H9 (cell line): ENCODE measurements around the gene CTDNEP1. TPM values are rescaled to one million over a fixed set of nuclear protein-coding genes. Genes with fewer than 3 reads are reported as not detected.

Experiments
- DNase-seq: peaks from one replicate; pipeline ENCODE4 v3.0.0-alpha.2; 2017
- H2AFZ ChIP-seq: one replicate; pipeline ENCODE4 v1.6.1; 2013; ENCODE audit warnings: mild to moderate bottlenecking, low read length, control low read depth, moderate library complexity
- H2AK5ac ChIP-seq: 2 replicates; pipeline ENCODE4 v1.6.1; 2013; ENCODE audit warnings: low read length, control low read depth, mixed read lengths; ENCODE audit not compliant: insufficient read length
- H2BK120ac ChIP-seq: one replicate; pipeline ENCODE4 v1.6.1; 2013; ENCODE audit warnings: low read depth, mild to moderate bottlenecking, low read length, control low read depth, inconsistent platforms; ENCODE audit not compliant: poor library complexity, severe bottlenecking
- H2BK12ac ChIP-seq: 2 replicates; pipeline ENCODE4 v1.6.1; 2013; ENCODE audit warnings: low read length, control low read depth, mixed read lengths, low read depth; ENCODE audit not compliant: insufficient read length
- H2BK15ac ChIP-seq: 2 replicates; pipeline ENCODE4 v1.6.1; 2013; ENCODE audit warnings: low read depth, low read length, control low read depth
- H2BK20ac ChIP-seq: one replicate; pipeline ENCODE4 v1.6.1; 2013; ENCODE audit warnings: low read depth, mild to moderate bottlenecking, low read length, control low read depth, inconsistent platforms; ENCODE audit not compliant: poor library complexity, severe bottlenecking
- H2BK5ac ChIP-seq: 2 replicates; pipeline ENCODE4 v1.6.1; 2013; ENCODE audit warnings: low read length, control low read depth, mixed read lengths; ENCODE audit not compliant: insufficient read length
- H3K14ac ChIP-seq: 2 replicates; pipeline ENCODE4 v1.6.1; 2013; ENCODE audit warnings: low read length, control low read depth; ENCODE audit not compliant: insufficient read depth
- H3K18ac ChIP-seq: 2 replicates; pipeline ENCODE4 v1.6.1; 2013; ENCODE audit warnings: low read depth, mild to moderate bottlenecking, mixed read lengths, low read length, control low read depth; ENCODE audit not compliant: insufficient read length
- H3K23ac ChIP-seq: 2 replicates; pipeline ENCODE4 v1.6.1; 2013; ENCODE audit warnings: low read length, control low read depth, mixed read lengths, low read depth; ENCODE audit not compliant: insufficient read length
- H3K23me2 ChIP-seq: 2 replicates; pipeline ENCODE4 v1.6.1; 2013; ENCODE audit warnings: low read depth, mild to moderate bottlenecking, mixed read lengths, low read length, control low read depth; ENCODE audit not compliant: insufficient read length, poor library complexity, severe bottlenecking
- H3K27ac ChIP-seq: 2 replicates; pipeline ENCODE4 v1.5.1; 2013; ENCODE audit warnings: low read length, control low read depth, mixed read lengths, low read depth; ENCODE audit not compliant: insufficient read length
- H3K27me3 ChIP-seq: 2 replicates; pipeline ENCODE4 v1.6.1; 2013; ENCODE audit warnings: low read length, control low read depth, inconsistent platforms; ENCODE audit not compliant: insufficient read depth
- H3K4ac ChIP-seq: 2 replicates; pipeline ENCODE4 v1.6.1; 2013; ENCODE audit warnings: low read depth, mild to moderate bottlenecking, control low read depth, inconsistent platforms, low read length, moderate library complexity
- H3K4me1 ChIP-seq: 2 replicates; pipeline ENCODE4 v1.6.1; 2013; ENCODE audit warnings: low read length, control low read depth, inconsistent platforms; ENCODE audit not compliant: insufficient read depth
- H3K4me2 ChIP-seq: 2 replicates; pipeline ENCODE4 v1.6.1; 2013; ENCODE audit warnings: low read length, control low read depth, mixed read lengths; ENCODE audit not compliant: insufficient read length, insufficient read depth
- H3K56ac ChIP-seq: 2 replicates; pipeline ENCODE4 v1.6.1; 2013; ENCODE audit warnings: low read depth, mild to moderate bottlenecking, mixed read lengths, low read length, control low read depth; ENCODE audit not compliant: insufficient read length
- H3K79me1 ChIP-seq: 2 replicates; pipeline ENCODE4 v1.6.1; 2013; ENCODE audit warnings: low read depth, mild to moderate bottlenecking, moderate library complexity, low read length, control low read depth, inconsistent platforms; ENCODE audit not compliant: insufficient read depth, poor library complexity, severe bottlenecking
- H3K79me2 ChIP-seq: 2 replicates; pipeline ENCODE4 v1.6.1; 2013; ENCODE audit warnings: low read length, control low read depth, inconsistent platforms; ENCODE audit not compliant: insufficient read depth
- H3K9ac ChIP-seq: 2 replicates; pipeline ENCODE4 v1.6.1; 2013; ENCODE audit warnings: low read length, control low read depth, mixed read lengths; ENCODE audit not compliant: insufficient read length; ENCODE audit errors: extremely low read depth
- H3K9me3 ChIP-seq: one replicate; pipeline ENCODE4 v1.6.1; 2013; ENCODE audit warnings: low read depth, low read length, inconsistent platforms; ENCODE audit not compliant: control insufficient read depth
- H3T11ph ChIP-seq: one replicate; pipeline ENCODE4 v1.6.1; 2013; ENCODE audit warnings: mild to moderate bottlenecking, low read length, control low read depth, inconsistent platforms
- H4K20me1 ChIP-seq: one replicate; pipeline ENCODE4 v1.6.1; 2013; ENCODE audit not compliant: control insufficient read depth, insufficient read length, insufficient read depth
- H4K5ac ChIP-seq: 2 replicates; pipeline ENCODE4 v1.6.1; 2013; ENCODE audit warnings: low read depth, mild to moderate bottlenecking, mixed read lengths, low read length, control low read depth; ENCODE audit not compliant: insufficient read length
- H4K8ac ChIP-seq: replicated peaks from 2 replicates; pipeline ENCODE4 v1.6.1; 2013; ENCODE audit warnings: low read length, control low read depth, mixed read lengths, low read depth; ENCODE audit not compliant: insufficient read length
- H4K91ac ChIP-seq: 2 replicates; pipeline ENCODE4 v1.6.1; 2013; ENCODE audit warnings: low read depth, mild to moderate bottlenecking, moderate library complexity, mixed read lengths, low read length, control low read depth; ENCODE audit not compliant: insufficient read length
- H3K27ac Mint-ChIP-seq, 3 experiments: 2 replicates in 2 of 3; 3 replicates in 1 of 3; pipeline ENCODE4 v1.8.0; 2020 to 2021; ENCODE audit warnings: mixed read lengths in 3 of 3, mild to moderate bottlenecking in 1 of 3, moderate library complexity in 1 of 3
- H3K27me3 Mint-ChIP-seq: 2 replicates; pipeline ENCODE4 v1.8.0; 2021; ENCODE audit warnings: low read depth, mild to moderate bottlenecking, moderate library complexity, mixed read lengths
- H3K36me3 Mint-ChIP-seq, 3 experiments: 2 replicates in 2 of 3; 3 replicates in 1 of 3; pipeline ENCODE4 v1.8.0; 2020 to 2021; ENCODE audit warnings: low read depth in 3 of 3, mixed read lengths in 3 of 3; ENCODE audit not compliant: insufficient read depth in 1 of 3
- H3K4me1 Mint-ChIP-seq, 2 experiments: 2 replicates each; pipeline ENCODE4 v1.8.0; 2020; ENCODE audit warnings: mixed read lengths in 2 of 2
- H3K4me3 Mint-ChIP-seq, 2 experiments: 2 replicates in 1 of 2; 3 replicates in 1 of 2; pipeline ENCODE4 v1.8.0; 2020 to 2021; ENCODE audit warnings: mild to moderate bottlenecking in 2 of 2, mixed read lengths in 2 of 2, moderate library complexity in 1 of 2
- H3K9me3 Mint-ChIP-seq, 2 experiments: 2 replicates in 1 of 2; 3 replicates in 1 of 2; pipeline ENCODE4 v1.8.0; 2020; ENCODE audit warnings: mild to moderate bottlenecking in 2 of 2, mixed read lengths in 2 of 2, moderate library complexity in 1 of 2
- WGBS: extraction: QIAGEN DNeasy Blood & Tissue Kit; methylation state at CpG from one replicate; pipeline ENCODE4 v1.1.7; 2013; ENCODE audit warnings: missing lambda C conversion rate, low lambda C conversion rate, mixed read lengths; ENCODE audit not compliant: insufficient read length; ENCODE audit errors: extremely low coverage; 5-methylcytosine and 5-hydroxymethylcytosine counted together
- total RNA-seq: library from RNA; stranded (reverse); gene quantifications from 2 replicates; pipeline ENCODE4 v1.2.1, GENCODE V29; 2021
- TF ChIP-seq, protein P1 (sequence below): fragments of 200-600 bp; sonication (generic); conservative IDR thresholded peaks from 3 replicates; pipeline ENCODE4 v1.8.0; 2021; ENCODE audit warnings: antibody characterized with exemption, mild to moderate bottlenecking

Gene CTDNEP1
- total RNA-seq, 1 experiment from 2014 or later: 134 TPM

DNA sequence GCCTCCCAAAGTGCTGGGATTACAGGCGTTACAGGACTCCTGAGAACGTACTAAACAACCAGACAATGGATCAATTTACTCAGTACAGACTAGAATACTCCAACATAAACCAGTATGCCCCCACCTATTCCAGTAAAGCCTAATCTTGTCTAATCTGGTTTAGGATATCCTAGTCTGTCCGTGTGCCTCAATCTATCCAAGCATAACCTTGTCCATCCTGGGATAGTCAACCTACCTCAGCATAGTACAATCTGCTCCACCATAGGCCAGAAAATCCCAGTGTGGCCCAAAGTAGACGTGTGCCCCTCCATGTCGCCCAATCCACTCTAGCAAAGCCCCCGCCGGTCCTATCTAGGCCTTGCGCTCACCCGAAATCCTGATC is 17.8 kb downstream of the CTDNEP1 start:
- Histone ChIP-seq H2BK20ac (no peak overlapping the region), H3K14ac (peak overlapping the region; percentile 70; the same call in 1 of the 2 replicates), H3K4me1 (no peaks in the 10 kb centered on the region), H4K8ac (no peak overlapping the region), H2BK15ac (no peak overlapping the region), H4K20me1 (no peaks in the 10 kb centered on the region), H3K79me2 (peaks cover 21% of the 10 kb centered on the region; the same call in 1 of the 2 replicates), H3K27ac (no peak overlapping the region), H3K79me1 (peaks cover 17% of the 10 kb centered on the region), H3K4ac (no peak overlapping the region), H3K27me3 (no peaks in the 10 kb centered on the region), H4K5ac (no peak overlapping the region), H2BK5ac (no peak overlapping the region), H2BK120ac (no peak overlapping the region), H3K9ac (peak overlapping the region; percentile 98), H3T11ph (no peak overlapping the region), H4K91ac (no peak overlapping the region), H3K23ac (no peak overlapping the region), H3K23me2 (peaks cover 7% of the 10 kb centered on the region), H3K4me2 (peak overlapping the region; percentile 92), H2AK5ac (no peak overlapping the region), H3K9me3 (no peaks in the 10 kb centered on the region), H2BK12ac (no peak overlapping the region), H3K18ac (peak overlapping the region; percentile 18), H2AFZ (no peak overlapping the region), H3K56ac (no peak overlapping the region)
- Mint-ChIP-seq H3K36me3 (peaks cover 44 to 68% (median 58%) of the 10 kb centered on the region in 3 experiments; a peak in 6 of 7 replicates), H3K4me3 (peak overlapping the region; percentile 94 to 100), H3K27ac (peak overlapping the region; percentile 92 to 99 (median 97)), H3K9me3 (0 out of 5 replicates have a peak, but pooled peaks cover 0 to under 1% of the 10 kb centered on the region in 2 experiments), H3K4me1 (peaks cover 27 to 40% of the 10 kb centered on the region in 2 experiments), H3K27me3 (no peaks in the 10 kb centered on the region; the same call in 1 of the 2 replicates)
- TF ChIP-seq, protein P1, sequence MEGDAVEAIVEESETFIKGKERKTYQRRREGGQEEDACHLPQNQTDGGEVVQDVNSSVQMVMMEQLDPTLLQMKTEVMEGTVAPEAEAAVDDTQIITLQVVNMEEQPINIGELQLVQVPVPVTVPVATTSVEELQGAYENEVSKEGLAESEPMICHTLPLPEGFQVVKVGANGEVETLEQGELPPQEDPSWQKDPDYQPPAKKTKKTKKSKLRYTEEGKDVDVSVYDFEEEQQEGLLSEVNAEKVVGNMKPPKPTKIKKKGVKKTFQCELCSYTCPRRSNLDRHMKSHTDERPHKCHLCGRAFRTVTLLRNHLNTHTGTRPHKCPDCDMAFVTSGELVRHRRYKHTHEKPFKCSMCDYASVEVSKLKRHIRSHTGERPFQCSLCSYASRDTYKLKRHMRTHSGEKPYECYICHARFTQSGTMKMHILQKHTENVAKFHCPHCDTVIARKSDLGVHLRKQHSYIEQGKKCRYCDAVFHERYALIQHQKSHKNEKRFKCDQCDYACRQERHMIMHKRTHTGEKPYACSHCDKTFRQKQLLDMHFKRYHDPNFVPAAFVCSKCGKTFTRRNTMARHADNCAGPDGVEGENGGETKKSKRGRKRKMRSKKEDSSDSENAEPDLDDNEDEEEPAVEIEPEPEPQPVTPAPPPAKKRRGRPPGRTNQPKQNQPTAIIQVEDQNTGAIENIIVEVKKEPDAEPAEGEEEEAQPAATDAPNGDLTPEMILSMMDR: no peak
- no CpG with 5 or more reads among the region's 9 CpGs for WGBS
- no peak for DNase-seq
